ENCODE data around the gene KRTAP10-3.

- TF ChIP-seq CTCF (IDR thresholded peaks at IDR 0.05; ENCODE audit: insufficient read depth, low read length) (no peak), REST (IDR thresholded peaks at IDR 0.05; ENCODE audit: insufficient replicate concordance, low read depth) (no peak), POLR2AphosphoS5 (IDR thresholded peaks at IDR 0.05; ENCODE audit: low read depth) (no peak), SPI1 (IDR thresholded peaks at IDR 0.05; ENCODE audit: borderline replicate concordance, low read depth) (no peak)
These were observed 28.2 kb downstream of the KRTAP10-3 start for GRCh38 chr21:44530221-44530902.

Data from HL-60 (cell line).